ENCODE data around the gene GSN.
"Not testable (repeated sequence)": the region's sequence is repeated elsewhere in the genome, so short reads cannot be mapped to it uniquely, and the experiment has no call there.

GSN gene

GRCh38 chr9:121288673-121289025 lies 20.7 kb downstream of the GSN start:
- DNase-seq (ENCODE audit: low spot score) = no peak

- no peak for DNase-seq (ENCODE audit: low spot score)
Measured at GRCh38 chr9:121289026-121289771, 21.2 kb downstream of the GSN start.

GRCh38 chr9:121289772-121290370 lies 21.9 kb downstream of the GSN start:
- no peak for DNase-seq (ENCODE audit: low spot score)

GRCh38 chr9:121291536-121291935 lies 23.6 kb downstream of the GSN start:
- DNase-seq (ENCODE audit: low spot score) = not testable (repeated sequence)

GRCh38 chr9:121292051-121292450 lies 24.1 kb downstream of the GSN start:
- DNase-seq (ENCODE audit: low spot score) = no peak

- no peak for DNase-seq (ENCODE audit: low spot score)
Measured at GRCh38 chr9:121292801-121293241, 24.9 kb downstream of the GSN start.

GRCh38 chr9:121294151-121294743 lies 26.3 kb downstream of the GSN start:
- DNase-seq (ENCODE audit: low spot score) = no peak

GRCh38 chr9:121294866-121295661 lies 27.1 kb downstream of the GSN start:
- DNase-seq (ENCODE audit: low spot score) = no peak

GRCh38 chr9:121295662-121296191 lies 27.8 kb downstream of the GSN start:
- no peak for DNase-seq (ENCODE audit: low spot score)

GRCh38 chr9:121296213-121297127 lies 28.5 kb downstream of the GSN start:
- no peak for DNase-seq (ENCODE audit: low spot score)

- DNase-seq (ENCODE audit: low spot score) = no peak
Measured at GRCh38 chr9:121297389-121297788, 29.4 kb downstream of the GSN start.

GRCh38 chr9:121298016-121298538 lies 30.1 kb downstream of the GSN start:
- no peak for DNase-seq (ENCODE audit: low spot score)

- peak; percentile 52 for DNase-seq (ENCODE audit: low spot score)
Measured at GRCh38 chr9:121298689-121299466, 30.9 kb downstream of the GSN start.

GRCh38 chr9:121299467-121300282 lies 31.7 kb downstream of the GSN start:
- DNase-seq (ENCODE audit: low spot score) = peak; percentile 84

- no peak for DNase-seq (ENCODE audit: low spot score)
Measured at GRCh38 chr9:121300283-121301119, 32.5 kb downstream of the GSN start.

- no peak for DNase-seq (ENCODE audit: low spot score)
Measured at GRCh38 chr9:121301881-121302286, 33.9 kb downstream of the GSN start.

GRCh38 chr9:121302341-121302740 lies 34.4 kb downstream of the GSN start:
- no peak for DNase-seq (ENCODE audit: low spot score)

- DNase-seq (ENCODE audit: low spot score) = no peak
Measured at GRCh38 chr9:121302786-121303185, 34.8 kb downstream of the GSN start.

All from HuH-7 (cell line).